IMR-90 (cell line): ENCODE measurements around the gene PITPNC1. TPM values are rescaled to one million over a fixed set of nuclear protein-coding genes. Genes with fewer than 3 reads are reported as not detected.

Experiments
- ATAC-seq: fragments of 200-7000 bp; cut with Tn5 transposase; 2 replicates; pipeline ENCODE4 v1.9.1; 2020; ENCODE audit warnings: low read depth, mild to moderate bottlenecking, moderate library complexity
- BruUV-seq: library from RNA; stranded (reverse); fragments of 400-500 nt; replicated peaks from 2 replicates; lab custom pipeline; 2021; lab: Mats Ljungman, UMichigan
- CTCF ChIA-PET: fragments of 300-600 bp; formaldehyde crosslinking; extraction: SDS; loops from one replicate; lab custom pipeline; 2021; ENCODE audit warnings: antibody characterized with exemption; lab: Yijun Ruan, JAX
- POLR2A ChIA-PET: fragments of 300-600 bp; sonication (Branson Sonifier 250); formaldehyde crosslinking; loops from one replicate; lab custom pipeline; 2022; ENCODE audit warnings: antibody characterized with exemption; ENCODE audit not compliant: unreplicated experiment; lab: Charles Lee
- DNase-seq: peaks from one replicate; pipeline ENCODE4 v3.0.0; 2013
- H2AFZ ChIP-seq: replicated peaks from 2 replicates; pipeline ENCODE3; 2013; ENCODE audit warnings: low read length, mild to moderate bottlenecking; ENCODE audit not compliant: poor library complexity
- H2AK5ac ChIP-seq: 2 replicates; pipeline ENCODE4 v1.6.1; 2013; ENCODE audit warnings: low read depth, low read length, inconsistent platforms
- H2AK9ac ChIP-seq: replicated peaks from 2 replicates; pipeline ENCODE3; 2013; ENCODE audit warnings: mild to moderate bottlenecking, low read depth, low read length, moderate library complexity; ENCODE audit not compliant: poor library complexity
- H2BK120ac ChIP-seq: 2 replicates; pipeline ENCODE4 v1.6.1; 2013; ENCODE audit warnings: low read depth, low read length, inconsistent platforms
- H2BK15ac ChIP-seq: 3 replicates; pipeline ENCODE4 v1.6.1; 2013; ENCODE audit warnings: low read depth, low read length, inconsistent platforms
- H2BK20ac ChIP-seq: 2 replicates; pipeline ENCODE4 v1.6.1; 2013; ENCODE audit warnings: low read depth, mild to moderate bottlenecking, inconsistent platforms, low read length, moderate library complexity
- H2BK5ac ChIP-seq: 2 replicates; pipeline ENCODE4 v1.6.1; 2013; ENCODE audit warnings: mild to moderate bottlenecking, low read depth, low read length, inconsistent platforms; ENCODE audit not compliant: poor library complexity, severe bottlenecking
- H3K14ac ChIP-seq: replicated peaks from 2 replicates; pipeline ENCODE4 v1.6.1; 2013; ENCODE audit warnings: low read depth, low read length, inconsistent platforms
- H3K18ac ChIP-seq: 2 replicates; pipeline ENCODE4 v1.6.1; 2013; ENCODE audit warnings: low read depth, low read length, control low read depth
- H3K23ac ChIP-seq: 2 replicates; pipeline ENCODE4 v1.6.1; 2013; ENCODE audit warnings: low read depth, low read length, inconsistent platforms
- H3K27ac ChIP-seq: 2 replicates; pipeline ENCODE4 v1.5.1; 2013; ENCODE audit warnings: mild to moderate bottlenecking, control low read depth, low read length; ENCODE audit not compliant: insufficient read depth
- H3K27me3 ChIP-seq: 2 replicates; pipeline ENCODE4 v1.6.1; 2013; ENCODE audit warnings: low read length; ENCODE audit not compliant: control insufficient read depth, insufficient read depth
- H3K36me3 ChIP-seq: 2 replicates; pipeline ENCODE4 v1.6.1; 2013; ENCODE audit warnings: low read length, mixed read lengths; ENCODE audit not compliant: control insufficient read depth, insufficient read depth
- H3K4ac ChIP-seq: 2 replicates; pipeline ENCODE4 v1.6.1; 2013; ENCODE audit warnings: low read depth, low read length, inconsistent platforms
- H3K4me1 ChIP-seq: 2 replicates; pipeline ENCODE4 v1.6.1; 2013; ENCODE audit warnings: low read length, mixed read lengths; ENCODE audit not compliant: control insufficient read depth, insufficient read depth
- H3K4me2 ChIP-seq: 2 replicates; pipeline ENCODE4 v1.6.1; 2013; ENCODE audit warnings: low read depth, mild to moderate bottlenecking, control low read depth, low read length, moderate library complexity
- H3K4me3 ChIP-seq: 2 replicates; pipeline ENCODE4 v1.5.1; 2013; ENCODE audit warnings: low read depth, mild to moderate bottlenecking, control low read depth, low read length, moderate library complexity; ENCODE audit not compliant: insufficient read depth
- H3K56ac ChIP-seq: 2 replicates; pipeline ENCODE4 v1.6.1; 2013; ENCODE audit warnings: low read length, inconsistent platforms; ENCODE audit not compliant: insufficient read depth; ENCODE audit errors: extremely low read depth
- H3K79me1 ChIP-seq, 2 experiments: 2 replicates each; pipeline ENCODE4 v1.6.1; 2013; ENCODE audit warnings: low read length in 2 of 2, inconsistent platforms in 1 of 2, low read depth in 1 of 2
- H3K9ac ChIP-seq: 2 replicates; pipeline ENCODE4 v1.6.1; 2013; ENCODE audit warnings: low read depth, low read length, control low read depth
- H3K9me1 ChIP-seq: 2 replicates; pipeline ENCODE4 v1.6.1; 2013; ENCODE audit warnings: low read length, inconsistent platforms; ENCODE audit not compliant: insufficient read depth
- H3K9me3 ChIP-seq: 2 replicates; pipeline ENCODE4 v1.6.1; 2013; ENCODE audit warnings: low read length; ENCODE audit not compliant: control insufficient read depth, insufficient read depth
- H4K20me1 ChIP-seq: 2 replicates; pipeline ENCODE4 v1.6.1; 2013; ENCODE audit warnings: low read length, inconsistent platforms; ENCODE audit not compliant: insufficient read depth
- H4K5ac ChIP-seq: 2 replicates; pipeline ENCODE4 v1.6.1; 2013; ENCODE audit warnings: mild to moderate bottlenecking, low read depth, low read length, control low read depth
- H4K8ac ChIP-seq, 2 experiments: 2 replicates each; pipeline ENCODE4 v1.6.1; 2013; ENCODE audit warnings: low read depth in 2 of 2, low read length in 2 of 2, control low read depth in 1 of 2, inconsistent platforms in 1 of 2
- H4K91ac ChIP-seq: 2 replicates; pipeline ENCODE4 v1.6.1; 2013; ENCODE audit warnings: low read depth, low read length, inconsistent platforms; ENCODE audit not compliant: insufficient read depth
- BHLHE40 ChIP-seq: fragments of 150-350 bp; IDR thresholded peaks from 2 replicates; pipeline ENCODE4 v1.6.1; 2016; ENCODE audit warnings: mild to moderate bottlenecking, low read depth, low read length
- CEBPB ChIP-seq: IDR thresholded peaks from 2 replicates; pipeline ENCODE4 v1.6.1; 2012; ENCODE audit warnings: low read depth, low read length, improper control_type of control experiment
- CHD1 ChIP-seq: IDR thresholded peaks from 2 replicates; pipeline ENCODE4 v1.6.1; 2012; ENCODE audit warnings: low read depth, low read length, improper control_type of control experiment
- CTCF ChIP-seq: conservative IDR thresholded peaks from 2 replicates; pipeline ENCODE4 v1.5.1; 2012; ENCODE audit warnings: mild to moderate bottlenecking, low read depth, low read length, improper control_type of control experiment
- FOS ChIP-seq: fragments of 150-350 bp; IDR thresholded peaks from 2 replicates; pipeline ENCODE4 v1.6.1; 2016; ENCODE audit warnings: low read depth, low read length
- MAFK ChIP-seq: IDR thresholded peaks from 2 replicates; pipeline ENCODE4 v1.6.1; 2012; ENCODE audit warnings: low read depth, low read length, improper control_type of control experiment
- NFE2L2 ChIP-seq: fragments of 150-350 bp; IDR thresholded peaks from 2 replicates; pipeline ENCODE4 v1.6.1; 2016; ENCODE audit warnings: low read depth, mild to moderate bottlenecking, low read length
- RAD21 ChIP-seq: IDR thresholded peaks from 2 replicates; pipeline ENCODE4 v1.6.1; 2012; ENCODE audit warnings: low read length, improper control_type of control experiment
- RCOR1 ChIP-seq: IDR thresholded peaks from 2 replicates; pipeline ENCODE4 v1.6.1; 2012; ENCODE audit warnings: mild to moderate bottlenecking, low read length, improper control_type of control experiment; ENCODE audit not compliant: insufficient replicate concordance
- RFX5 ChIP-seq: IDR thresholded peaks from 2 replicates; pipeline ENCODE4 v1.8.0; 2012; ENCODE audit warnings: low read depth, mild to moderate bottlenecking, low read length, moderate library complexity
- SMC3 ChIP-seq: fragments of 150-350 bp; IDR thresholded peaks from 2 replicates; pipeline ENCODE4 v1.6.1; 2016; ENCODE audit warnings: low read depth, mild to moderate bottlenecking, antibody characterized with exemption, low read length, moderate library complexity
- USF2 ChIP-seq: fragments of 150-350 bp; IDR thresholded peaks from 2 replicates; pipeline ENCODE4 v1.6.1; 2017; ENCODE audit warnings: mild to moderate bottlenecking, antibody characterized with exemption, low read length, low read depth
- WGBS, 2 experiments: methylation state at CpG; one replicate each; pipeline versions ENCODE4 v1.1.5 to v1.1.7; 2013; ENCODE audit warnings: missing lambda C conversion rate in 2 of 2; ENCODE audit not compliant: insufficient read length in 1 of 2; ENCODE audit errors: extremely low coverage in 2 of 2; 5-methylcytosine and 5-hydroxymethylcytosine counted together
- dilution Hi-C: fragments of 300-500 bp; cut with HindIII; formaldehyde crosslinking; loops from one replicate; pipeline ENCODE4 v1.14.3; 2018; ENCODE audit warnings: low sequenced_read_pairs; ENCODE audit not compliant: unreplicated experiment
- in situ Hi-C: fragments of 300-500 bp; cut with MboI; formaldehyde crosslinking; loops from 3 replicates; pipeline ENCODE4 v1.14.3; 2019; ENCODE audit warnings: low sequenced_read_pairs, inconsistent platforms, mixed read lengths
- intact Hi-C: fragments of 100-400 bp; cut with micrococcal nuclease; formaldehyde crosslinking; loops from 2 replicates; pipeline ENCODE4 v1.10.0; 2022
- polyA plus RNA-seq, 3 experiments: library from polyadenylated mRNA; depleted of rRNA; stranded (reverse); fragments of >200 nt; gene quantifications; 2 replicates each; pipeline ENCODE4 v1.2.3, GENCODE V29; 2012; ENCODE audit warnings: low replicate concordance in 1 of 3
- total RNA-seq: library from RNA; depleted of rRNA; stranded (reverse); fragments of >200 nt; gene quantifications from 2 replicates; pipeline ENCODE4 v1.2.3, GENCODE V29; 2012

Gene PITPNC1
- total and polyA plus RNA-seq, 2 of the 4 experiments (the other 2 are of a cell fraction): 4.1 TPM

- Histone ChIP-seq H3K9me3 (no peaks in the 10 kb centered on the region), H3K18ac (no peak overlapping the region), H3K4ac (no peak overlapping the region), H4K20me1 (peaks cover 18% of the 10 kb centered on the region), H3K56ac (no peak overlapping the region), H2BK5ac (no peak overlapping the region), H4K91ac (no peak overlapping the region), H2BK15ac (no peak overlapping the region), H3K36me3 (peaks cover 36% of the 10 kb centered on the region), H2AFZ (no peak overlapping the region), H3K23ac (no peak overlapping the region), H3K79me1 (peaks cover 45 to 47% of the 10 kb centered on the region in 2 experiments), H3K14ac (no peak overlapping the region), H3K4me3 (no peak overlapping the region), H3K27me3 (no peaks in the 10 kb centered on the region), H2AK9ac (no peak overlapping the region), H2BK120ac (no peak overlapping the region), H4K5ac (no peak overlapping the region), H3K4me1 (0 out of 2 replicates have a peak, but pooled peaks cover 2% of the 10 kb centered on the region), H3K9ac (no peak overlapping the region), H2AK5ac (no peak overlapping the region), H2BK20ac (no peak overlapping the region), H3K27ac (no peak overlapping the region), H3K4me2 (no peak overlapping the region), H4K8ac (no peak overlapping the region), H3K9me1 (peaks cover 3% of the 10 kb centered on the region)
- intact Hi-C loops (no loop called here), in situ Hi-C loops (no loop called here), dilution Hi-C loops (no loop called here)
- CTCF ChIA-PET: no interaction called here
- no TSS peak for BruUV-seq
- 89% methylated on average over 4 of the region's 8 CpGs; no CpG with 5 or more reads in 1 of the 2 experiments for WGBS, 2 experiments
- TF ChIP-seq FOS: no peak
- TF ChIP-seq RAD21: no peak
- no peak for TF ChIP-seq RFX5
- no peak for TF ChIP-seq CEBPB
- no peak for TF ChIP-seq USF2
- no peak for TF ChIP-seq BHLHE40
- no peak for TF ChIP-seq MAFK
- TF ChIP-seq RCOR1: no peak
- no peak for TF ChIP-seq NFE2L2
- no peak for TF ChIP-seq SMC3
- no peak for TF ChIP-seq CHD1
- TF ChIP-seq CTCF: no peak
- ATAC-seq (no peak), DNase-seq (no peak)
- POLR2A ChIA-PET: no interaction called here
Observed at GRCh38 chr17:67353929-67354574, 23.0 kb upstream of the PITPNC1 start.
